Measurements from ENCODE around the gene DDX39A. TPM values are rescaled to one million over a fixed set of nuclear protein-coding genes. Genes with fewer than 3 reads are reported as not detected.
"Not testable (repeated sequence)": the region's sequence is repeated elsewhere in the genome, so short reads cannot be mapped to it uniquely, and the experiment has no call there.

DDX39A gene
- total RNA-seq, 2 donors from 2014 or later = 225 to 236 TPM

DNA sequence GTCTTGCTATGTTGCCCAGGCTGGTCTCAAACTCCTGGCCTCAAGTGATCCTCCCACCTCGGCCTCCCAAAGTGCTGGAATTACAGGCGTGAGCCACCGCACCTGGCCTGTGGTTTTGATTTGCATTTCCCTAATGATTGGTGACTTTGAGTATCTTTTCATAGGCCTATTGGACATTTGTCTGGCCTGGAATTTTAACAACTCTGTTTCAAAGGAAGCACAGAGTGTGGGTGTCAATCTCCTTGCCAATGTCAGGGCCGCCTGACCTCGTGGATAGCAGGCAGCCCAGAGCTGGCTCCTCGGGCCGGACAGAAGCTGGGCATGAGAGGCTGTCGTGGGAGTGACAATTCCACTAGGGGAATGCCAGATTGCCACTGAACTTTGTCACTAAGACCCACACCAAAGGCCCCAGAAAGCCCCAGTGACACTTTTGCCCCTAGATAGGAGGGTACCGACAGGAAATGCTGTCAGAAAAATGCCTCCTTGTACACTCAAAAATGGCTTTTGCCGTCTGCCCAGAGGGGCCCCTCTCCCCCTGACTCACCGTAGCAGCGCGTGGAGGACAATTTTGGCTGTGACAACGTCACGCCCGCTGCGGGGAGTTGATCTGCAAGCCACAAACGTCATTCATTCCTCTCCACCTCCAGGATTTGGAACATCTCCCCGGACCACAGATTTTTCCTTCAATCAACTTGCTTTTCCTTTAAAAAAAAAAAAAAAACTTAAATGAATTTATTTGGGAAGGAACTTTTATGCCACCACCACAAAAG, 49.6 kb downstream of the DDX39A start:
- Mint-ChIP-seq H3K27me3 (ENCODE audit: low read depth) (no peaks in the 10 kb centered on the region), H3K4me3 (peak overlapping the region; percentile 86 to 97), H3K4me1 (ENCODE audit: low read depth) (peaks cover 87% of the 10 kb centered on the region), H3K36me3 (ENCODE audit: insufficient read depth in 2 of 2) (peaks cover 2 to 8% of the 10 kb centered on the region in 2 donors), H3K27ac (peak overlapping the region; percentile 100), H3K9me3 (peaks cover 2% of the 10 kb centered on the region in 2 donors)
- peak; percentile 92 to 95 for DNase-seq
- ATAC-seq (replicated peaks in 1 of 2) = peak; percentile 77 to 78

DNA sequence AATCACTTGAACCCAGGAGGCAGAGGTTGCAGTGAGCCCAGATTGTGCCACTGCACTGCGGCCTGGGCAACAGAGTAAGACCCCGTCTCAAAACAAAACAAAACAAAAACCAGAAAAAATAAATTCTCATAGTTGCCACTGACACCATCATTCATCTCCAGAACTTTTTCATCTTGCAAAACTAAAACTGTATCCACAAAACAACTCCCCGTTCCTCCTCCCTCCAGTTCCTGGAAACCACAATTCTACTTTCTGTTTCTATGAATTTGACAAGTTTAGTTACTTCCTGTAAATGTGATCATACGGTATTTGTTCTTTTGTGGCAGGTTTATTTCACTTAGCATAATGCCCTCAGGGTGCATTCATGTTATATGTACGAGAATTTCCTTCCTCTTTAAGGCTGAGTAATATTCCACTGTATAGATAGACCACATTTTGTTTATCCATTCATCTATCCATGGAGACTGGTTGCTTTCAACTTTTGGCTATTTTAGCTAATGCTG, 51.1 kb downstream of the DDX39A start:
- peaks cover 2 to 8% of the 10 kb centered on the region in 2 donors for H3K36me3 Mint-ChIP-seq (ENCODE audit: insufficient read depth in 2 of 2)
- DNase-seq = no peak

DNA sequence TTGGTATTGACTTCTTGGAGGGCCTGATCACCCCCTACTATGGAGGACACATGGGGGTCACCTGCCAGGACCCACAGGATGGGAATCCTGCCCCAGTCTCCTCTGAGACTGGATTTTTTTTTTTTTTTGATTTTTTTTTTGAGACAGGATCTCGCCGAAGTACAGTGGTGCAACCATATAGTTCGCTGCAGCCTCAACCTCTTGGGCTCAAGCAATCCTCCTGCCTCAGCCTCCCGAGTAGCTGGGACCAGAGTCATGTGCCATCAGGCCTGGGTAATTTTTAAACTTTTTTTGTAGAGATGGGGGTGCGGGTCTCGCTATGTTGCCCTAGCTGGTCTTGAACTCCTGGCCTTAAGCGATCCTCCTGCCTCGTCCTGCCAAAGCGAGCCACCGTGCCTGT, 52.1 kb downstream of the DDX39A start:
- Mint-ChIP-seq H3K4me1 (ENCODE audit: low read depth) (peaks cover 91% of the 10 kb centered on the region), H3K9me3 (peaks cover 2% of the 10 kb centered on the region in 2 donors), H3K27ac (peak overlapping the region; percentile 100), H3K27me3 (ENCODE audit: low read depth) (no peaks in the 10 kb centered on the region), H3K4me3 (peak overlapping the region; percentile 86 to 97), H3K36me3 (ENCODE audit: insufficient read depth in 2 of 2) (peaks cover 3 to 8% of the 10 kb centered on the region in 2 donors)
- ATAC-seq (replicated peaks in 1 of 2) (no peak), DNase-seq (no peak)

More for the DNA sequence above, 51.1 kb downstream of the DDX39A start:
- Mint-ChIP-seq H3K4me1 (ENCODE audit: low read depth) (peaks cover 91% of the 10 kb centered on the region), H3K4me3 (peak overlapping the region; percentile 86 to 97), H3K27ac (peak overlapping the region; percentile 100), H3K27me3 (ENCODE audit: low read depth) (no peaks in the 10 kb centered on the region), H3K9me3 (peaks cover 2% of the 10 kb centered on the region in 2 donors)
- ATAC-seq (replicated peaks in 1 of 2) = peak; percentile 46 to 52

DNA sequence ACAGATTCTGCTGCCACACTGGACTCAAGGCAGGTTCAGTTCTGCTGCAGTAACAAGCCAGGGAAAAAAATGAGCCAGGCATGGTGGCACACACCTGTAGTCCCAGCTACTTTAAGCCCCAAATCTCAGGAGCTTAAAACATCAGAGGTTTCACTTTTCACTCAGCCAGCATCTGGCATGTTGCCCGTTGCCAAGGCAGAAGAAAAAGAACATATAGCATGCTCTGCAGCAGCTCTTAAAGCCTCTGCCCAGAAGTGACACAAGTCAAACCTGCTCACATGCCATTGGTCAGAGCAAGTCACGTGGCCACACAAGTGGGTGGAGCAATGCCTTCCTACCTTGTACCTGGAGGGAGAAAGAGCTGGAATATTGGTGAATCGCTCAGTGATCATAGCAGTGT, 52.6 kb downstream of the DDX39A start:
- ATAC-seq (replicated peaks in 1 of 2) = peak; percentile 33 to 49

DNA sequence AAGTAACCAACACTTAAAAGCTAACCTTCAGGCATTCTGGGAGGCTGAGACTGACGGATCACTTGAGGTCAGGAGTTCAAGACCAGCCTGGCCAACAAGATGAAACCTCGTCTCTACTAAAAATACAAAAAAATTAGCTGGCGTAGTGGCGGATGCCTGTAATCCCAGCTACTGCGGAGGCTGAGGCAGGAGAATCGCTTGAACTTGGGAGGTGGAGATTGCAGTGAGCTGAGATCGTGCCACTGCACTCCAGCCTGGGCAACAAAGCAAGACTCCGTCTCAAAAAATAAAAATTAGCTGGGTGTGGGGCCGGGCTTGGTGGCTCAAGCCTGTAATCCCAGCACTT, 55.1 kb downstream of the DDX39A start:
- not testable (repeated sequence) for H3K27me3 Mint-ChIP-seq (ENCODE audit: low read depth); ATAC-seq (replicated peaks in 1 of 2); H3K9me3 Mint-ChIP-seq; DNase-seq; H3K36me3 Mint-ChIP-seq (ENCODE audit: insufficient read depth in 2 of 2)
- H3K27ac Mint-ChIP-seq = peak overlapping the region; percentile 69
- H3K4me1 Mint-ChIP-seq (ENCODE audit: low read depth) = peaks cover 75% of the 10 kb centered on the region
- peak overlapping the region; percentile 81 to 91 for H3K4me3 Mint-ChIP-seq

More for the DNA sequence above, 52.6 kb downstream of the DDX39A start:
- Mint-ChIP-seq H3K9me3 (peaks cover 2% of the 10 kb centered on the region in 2 donors), H3K36me3 (ENCODE audit: insufficient read depth in 2 of 2) (peaks cover 3 to 8% of the 10 kb centered on the region in 2 donors), H3K4me1 (ENCODE audit: low read depth) (peaks cover 91% of the 10 kb centered on the region), H3K27me3 (ENCODE audit: low read depth) (no peaks in the 10 kb centered on the region), H3K4me3 (peak overlapping the region; percentile 79 to 86), H3K27ac (peak overlapping the region; percentile 94)
- peak; percentile 90 to 91 for DNase-seq

DNA sequence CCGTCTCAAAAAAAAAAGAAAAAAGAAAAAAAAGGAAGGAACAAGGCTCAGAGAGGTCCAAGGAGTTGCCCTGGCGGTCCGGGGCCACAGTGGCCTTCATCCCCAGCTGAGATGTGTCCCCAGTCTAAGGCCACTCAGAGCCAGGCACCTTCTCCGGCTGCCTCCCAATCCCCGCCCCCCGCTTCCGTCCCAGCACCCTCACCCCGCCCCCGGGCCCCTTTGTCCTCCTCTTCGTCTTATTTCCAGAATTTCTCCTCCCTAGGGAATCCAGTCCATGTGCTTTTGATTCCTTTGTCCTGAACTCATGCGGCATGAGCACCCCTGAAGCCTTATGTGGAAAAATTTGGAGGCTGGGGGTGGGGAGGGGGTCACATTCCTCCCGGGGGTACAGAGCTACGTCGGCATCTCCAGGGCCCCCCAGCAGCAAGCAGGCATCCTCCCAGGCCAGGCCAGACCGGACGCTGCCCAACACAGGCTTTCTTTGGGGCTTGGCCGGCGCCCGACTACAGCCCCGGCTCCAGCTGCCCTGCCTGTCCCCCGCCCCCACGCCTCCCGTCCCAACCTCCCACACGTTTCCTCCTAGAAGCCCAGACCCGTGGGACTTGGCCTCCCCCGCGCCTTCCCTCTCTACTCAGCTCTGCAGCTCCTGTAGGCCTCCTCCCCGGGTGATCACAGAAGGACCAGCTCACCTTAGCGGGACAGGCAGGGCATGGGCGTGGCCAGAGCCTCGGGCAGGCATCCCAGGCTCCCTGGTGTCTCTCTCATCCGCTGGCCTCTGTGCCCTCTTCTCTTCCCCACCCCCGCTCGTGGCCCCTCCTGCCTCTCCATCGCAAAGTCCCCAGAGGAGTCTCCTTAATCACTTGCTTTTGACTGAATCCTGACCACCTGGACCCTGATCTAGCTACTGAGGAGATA, 55.7 kb downstream of the DDX39A start:
- DNase-seq (peak; percentile 75), ATAC-seq (replicated peaks in 1 of 2) (peak; percentile 35 to 52)
- H3K36me3 Mint-ChIP-seq (ENCODE audit: insufficient read depth in 2 of 2) = peaks cover 2 to 3% of the 10 kb centered on the region in 2 donors
- H3K4me1 Mint-ChIP-seq (ENCODE audit: low read depth) = peaks cover 69% of the 10 kb centered on the region
- peak overlapping the region; percentile 83 for H3K27ac Mint-ChIP-seq
- H3K27me3 Mint-ChIP-seq (ENCODE audit: low read depth) = no peaks in the 10 kb centered on the region
- peaks cover 0 to 2% of the 10 kb centered on the region in 2 donors for H3K9me3 Mint-ChIP-seq
- H3K4me3 Mint-ChIP-seq = peak overlapping the region; percentile 81 to 91

DNA sequence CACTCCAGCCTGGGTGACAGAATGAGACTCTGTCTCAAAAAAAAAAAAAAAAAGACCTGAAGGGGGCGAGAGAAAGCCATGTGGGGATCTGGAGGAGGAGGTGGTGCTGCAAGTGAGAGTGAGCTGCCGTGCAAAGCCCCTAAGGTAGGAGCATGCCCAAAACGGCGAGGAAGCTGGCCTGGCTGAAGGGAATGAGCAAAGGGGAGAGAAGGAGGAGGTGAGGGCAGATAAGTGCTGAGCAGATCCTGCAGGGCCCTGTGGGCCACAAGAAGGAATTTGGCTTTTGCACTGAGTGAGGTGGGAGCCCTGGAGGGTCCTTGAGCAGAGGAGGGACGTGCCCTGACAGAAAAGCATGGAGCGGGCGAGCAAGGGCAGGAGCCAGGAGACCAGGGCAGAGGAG, 57.3 kb downstream of the DDX39A start:
- Mint-ChIP-seq H3K27me3 (ENCODE audit: low read depth) (no peaks in the 10 kb centered on the region), H3K4me3 (peak overlapping the region; percentile 81 to 91), H3K36me3 (ENCODE audit: insufficient read depth in 2 of 2) (peaks cover 2 to 3% of the 10 kb centered on the region in 2 donors), H3K9me3 (peaks cover 0 to 2% of the 10 kb centered on the region in 2 donors), H3K27ac (peak overlapping the region; percentile 83), H3K4me1 (ENCODE audit: low read depth) (peaks cover 54% of the 10 kb centered on the region)
- peak; percentile 44 to 53 for ATAC-seq (replicated peaks in 1 of 2)
- peak in 1 of 2 donors; percentile 58 for DNase-seq

Other genes starting within 250 kb of the DDX39A start
- 10 to 100 TPM; 15.0 to 21.2 TPM for gene ADGRL1, start 213.2 kb downstream of the DDX39A start, total RNA-seq
- gene ADGRE5, start 37.9 kb downstream of the DDX39A start, total RNA-seq = 100 to 1,000 TPM; 316 to 369 TPM
- gene PKN1, start 14.0 kb upstream of the DDX39A start, total RNA-seq = 100 to 1,000 TPM; 239 to 278 TPM
- under 1 TPM; 0.38 to 0.39 TPM for gene PTGER1, start 56.0 kb upstream of the DDX39A start, total RNA-seq
- 10 to 100 TPM; 24.1 to 28.6 TPM for gene GIPC1, start 76.8 kb upstream of the DDX39A start, total RNA-seq
- gene DNAJB1, start 99.1 kb upstream of the DDX39A start, total RNA-seq = 10 to 100 TPM; 62.5 to 64.1 TPM
- gene TECR, start 110.3 kb upstream of the DDX39A start, total RNA-seq = 100 to 1,000 TPM; 105 to 106 TPM
- 10 to 100 TPM; 78.5 to 87.0 TPM for gene NDUFB7, start 152.7 kb upstream of the DDX39A start, total RNA-seq
- gene CLEC17A, start 163.7 kb upstream of the DDX39A start, total RNA-seq = under 1 TPM; 0.29 to 0.46 TPM

Measured in activated T-cell treated with anti-CD3 and anti-CD28 coated beads, Interleukin-2, amount 50 U/mL, for 72 hours (primary cell).